GM13977 (cell line): ENCODE data around the gene GRIN2A.

Experiments
- DNase-seq: peaks from one replicate; pipeline ENCODE4 v3.0.0; 2012; ENCODE audit warnings: low spot score
- in situ Hi-C: fragments of 300-500 bp; cut with MboI; formaldehyde crosslinking; loops from one replicate; pipeline ENCODE4 v1.12.0; 2022; ENCODE audit warnings: low sequenced_read_pairs, low pct_unique_long_range_greater_than_20kb, mixed read lengths, inconsistent platforms; ENCODE audit not compliant: unreplicated experiment
- TF ChIP-seq, protein P1 (sequence below): IDR thresholded peaks from 2 replicates; pipeline ENCODE4 v1.5.1; 2012; ENCODE audit warnings: mild to moderate bottlenecking, control low read depth; ENCODE audit not compliant: insufficient read depth; ENCODE audit errors: extremely low read depth, missing control alignments

The GRIN2A gene

DNA sequence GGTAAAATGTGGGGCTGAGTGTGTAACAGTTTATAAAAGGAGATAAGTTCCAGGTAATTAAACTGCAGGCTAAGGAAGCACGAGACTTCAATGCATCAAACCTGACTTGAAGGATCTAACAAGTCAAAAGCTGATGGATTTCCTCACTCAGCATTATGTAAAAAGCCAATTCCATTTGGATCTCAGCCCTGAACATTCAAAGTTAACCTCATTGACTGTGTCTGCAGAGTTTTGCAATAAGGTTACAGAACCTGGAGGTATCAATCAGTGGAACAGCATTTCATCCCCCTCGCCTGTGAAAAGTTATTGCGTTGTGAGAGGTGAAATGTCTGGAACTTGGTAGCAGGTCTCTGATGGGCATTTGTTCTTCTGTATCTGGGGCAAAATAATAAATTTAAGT is 317.8 kb downstream of the GRIN2A start:
- DNase-seq = no peak
- TF ChIP-seq, protein P1, sequence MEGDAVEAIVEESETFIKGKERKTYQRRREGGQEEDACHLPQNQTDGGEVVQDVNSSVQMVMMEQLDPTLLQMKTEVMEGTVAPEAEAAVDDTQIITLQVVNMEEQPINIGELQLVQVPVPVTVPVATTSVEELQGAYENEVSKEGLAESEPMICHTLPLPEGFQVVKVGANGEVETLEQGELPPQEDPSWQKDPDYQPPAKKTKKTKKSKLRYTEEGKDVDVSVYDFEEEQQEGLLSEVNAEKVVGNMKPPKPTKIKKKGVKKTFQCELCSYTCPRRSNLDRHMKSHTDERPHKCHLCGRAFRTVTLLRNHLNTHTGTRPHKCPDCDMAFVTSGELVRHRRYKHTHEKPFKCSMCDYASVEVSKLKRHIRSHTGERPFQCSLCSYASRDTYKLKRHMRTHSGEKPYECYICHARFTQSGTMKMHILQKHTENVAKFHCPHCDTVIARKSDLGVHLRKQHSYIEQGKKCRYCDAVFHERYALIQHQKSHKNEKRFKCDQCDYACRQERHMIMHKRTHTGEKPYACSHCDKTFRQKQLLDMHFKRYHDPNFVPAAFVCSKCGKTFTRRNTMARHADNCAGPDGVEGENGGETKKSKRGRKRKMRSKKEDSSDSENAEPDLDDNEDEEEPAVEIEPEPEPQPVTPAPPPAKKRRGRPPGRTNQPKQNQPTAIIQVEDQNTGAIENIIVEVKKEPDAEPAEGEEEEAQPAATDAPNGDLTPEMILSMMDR = no peak
- in situ Hi-C loops = no loop called here

GRCh38 chr16:9862327-9862726 is 319.9 kb downstream of the GRIN2A start:
- DNase-seq = no peak
- TF ChIP-seq, protein P1 = no peak
- in situ Hi-C loops = no loop called here

GRCh38 chr16:9860876-9861275 is 321.4 kb downstream of the GRIN2A start:
- in situ Hi-C loops = no loop called here
- DNase-seq = no peak
- TF ChIP-seq, protein P1 = no peak

- TF ChIP-seq, protein P1 = no peak
- DNase-seq = no peak
- in situ Hi-C loops = no loop called here
Observed at GRCh38 chr16:9859701-9860327, 322.4 kb downstream of the GRIN2A start.

DNA sequence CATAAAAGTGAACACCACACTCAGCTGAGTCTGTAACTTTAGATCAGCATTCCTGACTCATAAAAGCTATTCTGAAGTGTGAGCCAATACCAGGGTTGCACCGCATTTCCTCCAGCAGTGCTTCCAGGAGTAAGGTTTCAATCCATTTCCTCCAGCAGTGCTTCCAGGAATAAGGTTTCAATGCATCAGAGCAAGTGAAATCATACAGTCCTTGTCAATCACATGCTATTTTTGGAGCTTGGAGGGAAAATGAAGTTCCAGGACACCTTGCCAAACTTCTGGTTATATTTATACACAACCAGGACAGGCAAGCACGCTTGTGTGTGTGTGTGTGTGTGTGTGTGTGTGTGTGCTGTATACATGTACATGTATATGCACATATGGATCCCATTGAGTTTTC is 327.6 kb downstream of the GRIN2A start:
- in situ Hi-C loops = no loop called here

GRCh38 chr16:9852003-9852402 is 330.2 kb downstream of the GRIN2A start:
- TF ChIP-seq, protein P1 = no peak
- in situ Hi-C loops = no loop called here
- DNase-seq = no peak

More for the DNA sequence above, 327.6 kb downstream of the GRIN2A start:
- TF ChIP-seq, protein P1 = no peak
- DNase-seq = no peak
